Liver (tissue), 9 donors: ENCODE results near the gene CA5A. TPM values are rescaled to one million over a fixed set of nuclear protein-coding genes. Genes with fewer than 3 reads are reported as not detected.

Source experiments
- DNase-seq: peaks from one replicate; pipeline ENCODE4 v3.0.0-alpha.2; 2017; ENCODE audit warnings: low spot score
- H3K27ac ChIP-seq, 2 donors: one replicate each; pipeline ENCODE4 v1.7.0; 2013; ENCODE audit warnings: inconsistent platforms in 2 of 2, low read length in 2 of 2, control low read depth in 1 of 2, low read depth in 1 of 2, mild to moderate bottlenecking in 1 of 2
- H3K27me3 ChIP-seq, 4 donors: one replicate each; pipeline versions ENCODE4 v1.6.1 to v1.7.0; 2013; ENCODE audit warnings: low read length in 3 of 4, inconsistent platforms in 1 of 4, mild to moderate bottlenecking in 1 of 4, moderate library complexity in 1 of 4; ENCODE audit not compliant: control insufficient read depth in 4 of 4, insufficient read depth in 4 of 4
- H3K36me3 ChIP-seq, 4 donors: one replicate each; pipeline versions ENCODE4 v1.6.1 to v1.7.0; 2013; ENCODE audit warnings: low read length in 3 of 4, mild to moderate bottlenecking in 3 of 4, low read depth in 1 of 4, moderate library complexity in 1 of 4; ENCODE audit not compliant: control insufficient read depth in 4 of 4, insufficient read depth in 3 of 4
- H3K4me1 ChIP-seq, 4 donors: one replicate each; pipeline versions ENCODE4 v1.6.1 to v1.7.0; 2013; ENCODE audit warnings: low read length in 3 of 4, mild to moderate bottlenecking in 3 of 4, moderate library complexity in 1 of 4; ENCODE audit not compliant: control insufficient read depth in 4 of 4, insufficient read depth in 4 of 4
- H3K4me3 ChIP-seq, 3 donors: one replicate each; pipeline versions ENCODE4 v1.6.1 to v1.7.0; 2013; ENCODE audit warnings: low read length in 3 of 3, control low read depth in 1 of 3, low read depth in 1 of 3, mild to moderate bottlenecking in 1 of 3
- H3K9ac ChIP-seq, 2 donors: one replicate each; pipeline ENCODE4 v1.7.0; 2013; ENCODE audit warnings: low read length in 2 of 2, mild to moderate bottlenecking in 2 of 2, moderate library complexity in 2 of 2, control low read depth in 1 of 2, low read depth in 1 of 2
- H3K9me3 ChIP-seq, 4 donors: one replicate each; pipeline versions ENCODE4 v1.6.1 to v1.7.0; 2013; ENCODE audit warnings: low read length in 3 of 4; ENCODE audit not compliant: control insufficient read depth in 4 of 4
- ATF3 ChIP-seq: IDR thresholded peaks from 2 replicates; pipeline ENCODE4 v1.6.1; 2016; ENCODE audit warnings: antibody characterized with exemption
- CTCF ChIP-seq: fragments of 150-350 bp; IDR thresholded peaks from 2 replicates; pipeline ENCODE4 v1.5.1; 2017; ENCODE audit warnings: improper control_type of control experiment, low read depth, low read length; ENCODE audit not compliant: missing input control
- EGR1 ChIP-seq, 2 donors: IDR thresholded peaks; 2 replicates each; pipeline ENCODE4 v1.6.1; 2016 to 2018; ENCODE audit warnings: antibody characterized with exemption in 2 of 2, low read depth in 2 of 2
- GABPA ChIP-seq, 2 donors: IDR thresholded peaks in 1 of 2; conservative IDR thresholded peaks in 1 of 2; 2 replicates each; pipeline ENCODE4 v1.6.1; 2016; ENCODE audit warnings: antibody characterized with exemption in 2 of 2, mild to moderate bottlenecking in 1 of 2, moderate library complexity in 1 of 2
- NR2F2 ChIP-seq: IDR thresholded peaks from 2 replicates; pipeline ENCODE4 v1.6.1; 2016; ENCODE audit warnings: antibody characterized with exemption
- REST ChIP-seq: IDR thresholded peaks from 2 replicates; pipeline ENCODE4 v1.6.1; 2016; ENCODE audit warnings: antibody characterized with exemption, mild to moderate bottlenecking
- SP1 ChIP-seq: IDR thresholded peaks from 2 replicates; pipeline ENCODE4 v1.6.1; 2018; ENCODE audit warnings: antibody characterized with exemption, mild to moderate bottlenecking
- YY1 ChIP-seq: IDR thresholded peaks from 2 replicates; pipeline ENCODE4 v1.6.1; 2016; ENCODE audit warnings: antibody characterized with exemption, mild to moderate bottlenecking
- ZBTB33 ChIP-seq: IDR thresholded peaks from 2 replicates; pipeline ENCODE4 v1.6.1; 2016; ENCODE audit warnings: antibody characterized with exemption
- WGBS: extraction: QIAGEN DNeasy Blood & Tissue Kit; methylation state at CpG from one replicate; pipeline ENCODE4 v1.1.7; 2013; 5-methylcytosine and 5-hydroxymethylcytosine counted together
- polyA plus RNA-seq, 2 donors: library from polyadenylated mRNA; stranded (reverse) in 1 of 2; unstranded in 1 of 2; fragments of 200-250 nt in 1 of 2; fragments of >200 nt in 1 of 2; fragmentation: Nextera tagmentation in 1 of 2; extraction: Ambion mirVana in 1 of 2; gene quantifications; one replicate each; pipeline versions ENCODE4 v1.2.1 to v1.2.3, GENCODE V29; 2013 to 2015
- total RNA-seq, 2 donors: library from RNA; depleted of rRNA; stranded (reverse); fragments of >200 nt; gene quantifications; one replicate each; pipeline ENCODE4 v1.2.3, GENCODE V29; 2014
- donor health status: healthy.
- donor health status: healthy.
- donor health status: healthy.
- donor health status: healthy.
- donor health status: healthy.

The CA5A gene
- total and polyA plus RNA-seq, 4 donors: 12.3 to 66.8 (median 33.6) TPM

GRCh38 chr16:87927195-87927562 lies 9.2 kb downstream of the CA5A start (continued):
- no peak for TF ChIP-seq REST

GRCh38 chr16:87926246-87927194 lies 9.8 kb downstream of the CA5A start:
- Histone ChIP-seq H3K4me3 (no peak overlapping the region), H3K9me3 (no peaks in the 10 kb centered on the region), H3K27me3 (no peaks in the 10 kb centered on the region), H3K36me3 (peaks cover 3 to 28% (median 11%) of the 10 kb centered on the region in 4 donors), H3K4me1 (peaks cover 9 to 32% (median 24%) of the 10 kb centered on the region in 4 donors), H3K27ac (no peak overlapping the region), H3K9ac (no peak overlapping the region)
- TF ChIP-seq ZBTB33 (no peak), NR2F2 (no peak), SP1 (no peak), EGR1 (IDR thresholded peaks at IDR 0.05; ENCODE audit: low read depth in 2 of 2) (no peak), ATF3 (no peak), YY1 (no peak), CTCF (no peak), GABPA (IDR thresholded peaks at IDR 0.05 in 1 of 2, conservative IDR thresholded peaks at IDR 0.05 in 1 of 2) (no peak)
- no peak for DNase-seq
- WGBS: 83% methylated on average over 44 of the region's 44 CpGs
